HG03439 (cell line): ENCODE measurements around the gene ANKH.
A peak's percentile ranks its signal among the peaks of the same experiment; 100 is the strongest.
"Not testable (repeated sequence)": the region's sequence is repeated elsewhere in the genome, so short reads cannot be mapped to it uniquely, and the experiment has no call there.

Source experiments
- ATAC-seq: cut with Tn5 transposase; IDR thresholded peaks from one replicate; pipeline ENCODE4 v1.9.1; 2021; ENCODE audit warnings: mild to moderate bottlenecking, moderate library complexity; ENCODE audit not compliant: unreplicated experiment

The ANKH gene

DNA sequence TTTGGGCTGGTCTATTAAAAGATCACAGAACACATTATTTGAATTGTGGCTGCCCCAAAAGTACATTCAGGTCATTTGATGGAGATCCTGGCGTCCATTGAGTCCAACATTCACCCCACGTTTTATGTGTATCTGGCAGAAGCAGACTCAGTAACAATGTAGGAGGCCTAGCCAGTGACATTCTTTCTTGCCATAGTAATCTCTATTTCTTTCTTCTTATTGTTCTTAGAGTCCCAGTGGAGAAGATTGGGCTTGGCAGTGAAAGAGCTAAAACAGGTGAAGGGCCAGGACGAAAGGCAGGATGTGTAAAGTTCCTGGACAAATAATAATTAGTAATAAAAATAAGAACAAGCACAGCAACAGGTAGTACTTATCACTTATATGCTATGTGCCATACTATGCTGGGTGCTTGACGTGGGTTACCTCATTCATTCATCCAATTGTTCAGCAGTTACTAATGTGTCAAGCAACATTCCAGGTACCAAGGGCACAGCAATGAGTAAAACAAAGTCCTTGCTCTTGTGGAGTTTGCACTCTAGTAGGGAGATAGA, 12.6 kb upstream of the ANKH start:
- ATAC-seq = no peak

DNA sequence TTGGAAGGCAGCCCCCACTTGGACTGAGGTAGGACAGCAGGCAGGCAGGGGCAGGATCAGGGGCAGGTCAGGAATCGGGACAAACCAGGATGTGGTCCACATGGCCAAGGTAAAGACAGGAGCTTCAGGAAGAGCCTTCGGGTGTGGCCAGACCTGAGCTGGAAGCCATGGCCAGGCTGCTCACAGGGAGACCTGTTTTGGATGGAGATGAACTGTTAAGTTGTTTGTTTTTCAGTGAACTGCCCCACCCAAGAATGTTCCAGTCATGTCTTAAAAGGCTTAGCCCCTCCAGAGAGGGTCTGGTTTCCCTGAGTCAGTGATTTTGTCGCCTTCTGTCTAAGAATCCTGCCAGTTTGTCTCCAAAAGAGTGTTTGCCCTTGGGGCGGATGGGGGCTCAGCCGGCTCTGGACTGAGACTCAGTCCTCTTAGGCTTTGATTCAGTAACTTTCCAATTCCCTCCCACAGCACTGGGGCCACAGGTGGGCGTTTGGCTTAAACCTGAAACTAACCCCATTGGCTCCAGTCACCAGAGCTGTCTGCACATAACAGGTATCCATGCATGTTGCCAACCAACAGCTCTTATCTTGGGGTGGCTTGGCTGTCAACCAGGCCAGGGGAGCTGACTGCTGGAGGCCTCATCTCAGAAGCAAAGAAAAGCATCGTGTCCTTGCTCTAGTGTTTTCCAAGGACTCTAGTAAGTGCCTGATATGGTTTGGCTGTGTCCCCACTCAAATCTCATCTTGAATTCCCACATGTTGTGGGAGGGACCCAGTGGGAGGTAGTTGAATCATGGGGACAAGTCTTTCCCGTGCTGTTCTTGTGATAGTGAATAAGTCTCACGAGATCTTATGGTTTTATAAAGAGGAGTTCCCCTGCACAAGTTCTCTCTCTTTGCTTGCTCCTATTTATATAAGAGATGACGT, 11.3 kb upstream of the ANKH start:
- no peak for ATAC-seq

DNA sequence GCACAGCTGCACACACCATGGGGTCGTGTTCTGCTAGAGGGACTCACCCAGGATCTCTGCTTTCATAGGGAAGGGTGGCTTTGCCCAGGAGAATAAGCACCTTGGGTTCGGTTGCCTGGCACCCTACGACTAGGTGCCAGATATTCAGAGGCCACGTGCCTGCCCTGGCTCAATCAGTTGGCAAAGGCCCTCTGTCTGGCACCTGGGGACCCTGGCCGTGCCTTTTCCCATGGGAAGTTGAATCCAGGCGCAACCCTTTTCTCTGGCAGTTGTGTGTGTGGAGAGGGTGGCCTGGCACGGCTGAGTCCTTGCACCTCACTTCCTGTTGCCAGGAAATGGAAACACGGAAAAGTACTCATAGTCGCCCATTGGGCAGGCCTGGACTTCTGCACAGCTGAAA, 10.2 kb upstream of the ANKH start:
- ATAC-seq = no peak

DNA sequence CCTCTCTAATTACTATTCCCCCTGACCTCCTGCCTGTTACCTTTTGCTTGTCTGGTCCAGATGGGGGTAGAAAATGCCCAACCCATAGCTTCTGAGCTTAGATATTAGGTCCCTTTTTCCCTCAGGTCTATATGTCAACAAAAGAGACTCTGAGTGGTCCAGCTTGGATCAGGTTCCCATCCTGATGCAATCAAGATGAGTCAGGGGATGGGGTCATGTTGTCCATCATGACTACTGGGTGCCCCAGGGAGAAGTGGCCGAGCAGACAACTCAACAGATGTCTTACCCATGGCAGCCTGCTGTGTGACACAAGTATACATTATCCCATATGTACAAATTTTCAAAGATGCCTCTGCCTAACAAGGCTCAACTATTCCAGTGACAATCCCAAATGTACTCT, 9.1 kb upstream of the ANKH start:
- no peak for ATAC-seq

DNA sequence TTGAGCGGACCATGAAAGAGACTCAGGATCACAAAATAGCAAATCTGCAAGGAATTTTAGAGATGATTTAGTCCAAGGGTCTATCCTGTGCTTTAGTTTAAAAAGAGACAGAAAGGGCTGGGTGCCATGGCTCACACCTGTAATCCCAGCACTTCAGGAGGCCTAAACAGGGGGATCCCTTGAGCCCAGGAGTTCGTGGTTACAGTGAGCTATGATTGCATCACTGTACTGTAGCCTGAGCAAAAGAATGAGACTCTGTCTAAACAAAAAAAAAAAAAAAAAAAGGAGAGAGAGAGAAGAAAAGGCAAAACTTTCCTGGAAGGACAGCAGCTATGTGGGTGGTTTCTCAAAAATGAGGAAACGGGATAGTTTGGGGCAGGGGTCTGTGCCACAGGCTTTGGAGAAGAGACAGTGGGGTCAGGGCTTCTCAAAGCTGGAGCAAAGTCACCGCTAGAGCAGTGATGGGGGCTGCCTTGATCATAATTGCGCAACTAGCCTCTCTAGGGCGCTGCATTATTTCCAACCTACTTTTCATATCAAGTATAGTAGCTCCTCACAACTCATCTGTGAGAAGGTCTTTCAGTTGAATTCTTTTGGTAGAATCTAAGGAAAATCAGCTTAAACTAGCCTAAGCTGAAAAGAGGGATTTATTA, 8.5 kb upstream of the ANKH start:
- ATAC-seq = no peak

DNA sequence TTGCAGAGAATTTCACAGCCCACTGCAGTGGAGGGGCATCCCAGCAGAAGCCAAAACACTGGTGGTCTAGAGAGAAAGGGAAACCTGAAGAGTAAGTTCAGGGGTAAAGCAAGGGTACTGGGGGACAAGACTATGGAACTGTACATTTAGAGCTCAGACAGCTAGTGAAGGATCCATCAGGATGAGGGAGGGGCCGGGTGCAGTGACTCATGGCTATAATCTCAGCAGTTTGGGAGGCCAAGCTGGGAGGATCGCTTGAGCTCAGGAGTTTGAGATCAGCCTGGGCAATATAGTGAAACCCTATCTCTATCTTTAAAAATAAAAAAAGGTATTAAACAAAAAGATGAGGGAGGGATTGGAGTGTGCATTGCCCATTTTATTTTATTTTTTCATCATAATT, 7.8 kb upstream of the ANKH start:
- ATAC-seq = no peak

DNA sequence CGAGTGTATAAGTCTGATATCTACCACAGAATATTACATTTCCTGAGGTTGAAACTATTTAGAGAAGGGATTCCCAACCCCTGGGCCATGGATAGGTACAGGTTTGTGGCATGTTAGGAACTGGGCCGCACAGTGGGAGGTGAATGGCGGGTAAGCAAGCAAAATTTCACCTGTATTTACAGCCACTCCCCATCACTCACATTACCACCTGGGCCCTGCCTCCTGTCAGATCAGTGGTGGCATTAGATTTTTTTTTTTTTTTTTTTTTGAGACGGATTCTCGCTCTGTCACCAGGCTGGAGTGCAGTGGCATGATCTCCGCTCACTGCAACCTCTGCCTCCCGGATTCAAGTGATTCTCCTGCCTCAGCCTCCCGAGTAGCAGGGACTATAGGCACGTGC, 6.6 kb upstream of the ANKH start:
- not testable (repeated sequence) for ATAC-seq

DNA sequence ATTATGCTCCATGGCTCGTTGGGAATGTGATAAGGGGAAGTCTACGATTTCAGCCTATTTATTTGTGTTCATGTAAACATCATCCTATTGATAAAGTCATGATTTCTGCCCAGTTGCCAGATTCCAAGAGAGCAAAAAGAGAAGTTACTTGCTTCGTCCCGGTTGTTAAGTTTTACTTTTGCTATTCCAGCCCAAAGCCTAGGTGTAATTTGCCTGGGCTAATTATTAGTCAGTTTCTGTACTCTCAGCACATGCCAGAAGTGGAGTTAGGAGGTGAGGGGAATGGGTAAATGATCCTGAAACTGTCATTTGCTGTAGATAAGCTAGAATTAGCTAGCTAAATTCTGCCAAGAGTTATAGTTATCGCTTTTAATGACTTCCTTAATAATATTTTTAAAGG, 4.5 kb upstream of the ANKH start:
- ATAC-seq = no peak

DNA sequence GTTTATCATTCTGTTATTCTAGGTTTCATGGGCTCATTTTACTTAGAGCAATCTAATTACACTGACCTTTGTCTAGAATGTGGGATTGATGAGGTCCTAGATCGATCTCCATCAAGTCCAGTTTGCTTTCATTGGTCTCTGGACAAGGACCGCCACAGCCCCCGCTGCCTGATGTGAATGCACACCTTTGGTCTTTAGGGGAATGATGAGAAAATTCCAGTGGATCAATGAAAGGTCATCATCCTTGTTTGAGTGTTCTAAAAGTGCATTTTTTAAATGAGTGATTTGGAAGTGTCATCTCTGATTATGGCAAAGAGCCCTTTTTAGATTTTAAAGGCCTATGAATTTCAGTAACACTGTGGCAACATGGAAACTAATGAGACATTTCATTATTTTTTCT, 2.2 kb upstream of the ANKH start:
- no peak for ATAC-seq

DNA sequence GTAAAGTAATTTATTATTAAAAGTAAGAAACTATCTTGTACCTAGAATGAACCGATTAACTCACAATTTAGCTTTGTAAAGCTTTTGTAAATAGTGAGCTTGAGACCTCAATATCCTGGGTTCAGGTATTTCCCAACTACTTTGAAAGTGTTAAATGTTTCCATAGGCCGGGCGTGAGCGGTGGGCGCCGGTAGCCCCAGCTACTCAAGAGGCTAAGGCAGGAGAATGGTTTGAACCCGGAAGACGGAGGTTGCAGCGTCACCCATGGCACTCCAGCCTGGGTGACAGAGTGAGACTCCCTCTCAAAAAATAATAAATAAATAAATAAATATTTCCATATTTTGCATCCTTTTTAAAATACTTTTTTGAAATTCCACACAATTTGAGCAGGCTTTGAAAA, 1.5 kb upstream of the ANKH start:
- ATAC-seq = no peak

DNA sequence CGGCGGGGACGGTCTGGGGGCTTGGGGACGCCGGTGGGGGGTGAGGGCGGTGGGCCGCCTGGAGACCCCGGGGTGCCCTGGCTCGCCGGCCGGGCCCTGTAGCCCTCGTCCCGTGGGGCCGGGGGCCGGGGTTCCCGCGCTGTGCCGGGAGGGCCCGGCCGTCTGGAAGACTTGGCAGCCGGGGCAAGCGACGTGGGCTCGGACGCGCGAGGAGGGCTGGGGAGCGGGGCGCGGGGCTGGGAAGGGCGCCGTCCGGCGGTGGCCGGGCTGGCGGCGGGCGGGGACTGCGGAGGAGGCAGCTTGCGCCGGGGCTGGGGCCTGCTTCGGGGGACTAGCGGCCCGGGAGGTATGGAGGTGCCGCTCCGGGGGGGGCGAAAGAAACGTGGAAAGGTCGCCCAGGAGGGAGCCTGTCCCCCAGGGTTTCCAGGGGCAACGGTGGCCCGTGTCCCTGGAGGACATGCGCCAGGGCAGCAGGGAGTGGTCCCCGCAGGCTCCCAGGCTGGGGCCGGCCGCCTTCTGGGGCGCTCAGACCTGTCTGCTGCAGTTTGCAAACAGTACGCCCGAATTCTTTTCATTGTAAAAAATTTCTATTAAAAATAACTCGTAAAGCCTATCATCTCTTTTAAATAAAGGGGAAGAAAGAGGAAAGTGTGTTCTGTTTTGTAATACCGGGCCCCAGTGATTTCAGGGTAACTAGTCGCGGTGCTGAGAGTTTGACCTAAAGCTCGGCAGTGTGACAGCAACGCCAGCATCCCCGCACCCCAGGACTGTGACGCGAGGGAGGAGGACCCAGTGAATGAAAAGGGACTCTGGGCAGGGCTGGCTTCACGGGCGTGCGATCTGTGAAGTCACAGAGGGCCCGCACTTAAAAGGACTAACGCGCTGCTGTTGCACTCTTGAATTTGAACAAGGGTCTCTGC, 752 bp upstream of the ANKH start:
- ATAC-seq = peak; percentile 49

DNA sequence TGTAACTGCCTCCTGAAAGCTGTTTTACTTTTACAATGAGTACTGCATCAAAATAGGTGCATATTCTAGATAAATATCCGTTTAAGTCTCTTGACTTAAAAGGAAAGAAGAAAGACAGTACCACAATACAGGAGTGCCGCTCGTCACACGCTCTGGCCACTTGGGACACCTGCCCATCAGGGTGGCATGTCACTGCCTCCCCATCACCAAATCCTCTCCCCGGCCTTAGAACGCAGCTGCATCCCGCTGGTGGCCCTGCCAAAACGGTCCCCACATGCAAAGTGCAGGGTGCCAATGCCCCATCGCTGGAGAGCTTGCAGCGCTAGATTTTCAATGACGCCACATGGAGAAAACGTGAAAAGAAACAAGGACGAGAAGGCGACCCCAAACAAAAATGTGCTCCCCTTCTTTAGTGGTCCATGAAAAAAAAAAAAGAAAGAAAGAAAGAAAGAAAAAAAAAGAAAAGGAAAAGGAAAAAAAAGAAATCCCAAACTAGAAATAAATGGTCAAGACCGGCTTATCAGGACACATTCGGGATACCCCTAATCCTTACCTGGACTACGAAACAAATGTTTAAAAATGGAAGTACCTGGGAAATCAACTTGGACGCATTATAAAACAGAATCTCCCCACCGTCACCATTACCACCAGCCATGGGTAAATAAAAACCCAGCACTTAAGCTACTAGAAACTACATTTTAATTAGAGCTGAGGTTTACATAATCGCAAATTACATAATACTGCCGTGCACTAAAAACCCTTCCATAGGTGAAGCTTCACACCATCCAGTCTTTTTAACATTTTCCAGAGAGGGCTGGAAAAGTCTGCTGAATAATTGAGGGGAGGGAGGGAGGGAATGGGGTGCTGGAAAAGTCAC, 1.0 kb downstream of the ANKH start:
- no peak for ATAC-seq

DNA sequence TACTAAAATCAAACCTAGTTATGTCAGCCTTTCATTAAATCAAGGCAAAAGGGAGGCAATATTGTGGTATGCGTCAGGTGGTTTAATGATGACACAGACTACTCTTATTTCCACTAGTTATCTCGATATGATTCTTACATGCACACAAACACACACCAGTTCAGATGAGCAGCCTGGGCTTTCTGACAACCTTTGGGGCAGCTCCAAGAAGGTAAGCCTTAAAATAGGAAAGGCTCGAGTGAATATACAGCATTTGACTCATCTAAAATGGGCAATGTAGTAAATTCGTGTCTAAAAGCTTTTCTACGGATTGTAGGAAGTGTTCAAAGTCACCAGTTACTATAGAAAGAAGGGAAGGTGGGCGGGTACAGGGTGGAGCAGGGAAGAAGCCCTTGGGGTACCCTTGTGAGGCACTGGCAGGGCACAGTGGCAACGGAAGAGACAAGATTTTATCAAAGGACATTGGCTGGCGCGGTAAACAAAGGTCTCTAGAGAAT, 1.9 kb downstream of the ANKH start:
- no peak for ATAC-seq

DNA sequence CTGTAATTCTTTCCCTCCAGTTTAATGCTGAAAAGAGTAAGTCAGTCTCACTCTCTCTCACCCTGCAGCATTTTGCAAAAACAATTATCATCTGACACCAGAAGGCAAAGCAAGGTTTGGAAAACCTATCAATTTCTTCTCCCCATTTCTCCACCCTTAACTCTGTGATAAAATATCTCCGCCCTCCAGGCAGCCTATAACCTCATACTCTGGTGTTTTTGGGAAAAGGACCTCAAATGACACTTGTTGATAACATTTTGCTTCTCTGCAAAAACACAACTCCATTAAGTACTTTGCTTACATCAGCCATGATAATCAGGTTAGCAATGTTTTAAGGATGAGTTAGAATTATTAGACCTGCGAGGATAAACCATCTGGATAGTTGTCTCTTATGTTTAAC, 2.3 kb downstream of the ANKH start:
- ATAC-seq = no peak

DNA sequence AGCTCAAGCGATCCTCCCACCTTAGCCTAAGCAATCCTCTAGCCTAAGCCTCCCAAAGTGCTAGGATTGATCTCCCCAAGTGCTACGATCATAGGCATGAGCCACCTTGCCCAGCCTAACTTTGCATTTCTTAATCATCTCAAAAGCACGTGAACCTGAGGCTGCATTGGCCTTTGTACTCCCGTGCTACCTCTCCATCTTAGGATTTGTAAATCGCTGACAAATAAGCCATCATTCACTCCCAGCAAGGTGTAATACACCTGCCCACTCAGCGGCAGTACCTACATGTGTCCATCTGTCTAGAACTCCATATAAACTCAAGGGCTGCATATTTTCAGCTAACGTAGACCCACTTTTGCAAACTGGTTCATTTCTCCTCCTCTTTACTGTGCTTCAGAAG, 2.8 kb downstream of the ANKH start:
- no peak for ATAC-seq

DNA sequence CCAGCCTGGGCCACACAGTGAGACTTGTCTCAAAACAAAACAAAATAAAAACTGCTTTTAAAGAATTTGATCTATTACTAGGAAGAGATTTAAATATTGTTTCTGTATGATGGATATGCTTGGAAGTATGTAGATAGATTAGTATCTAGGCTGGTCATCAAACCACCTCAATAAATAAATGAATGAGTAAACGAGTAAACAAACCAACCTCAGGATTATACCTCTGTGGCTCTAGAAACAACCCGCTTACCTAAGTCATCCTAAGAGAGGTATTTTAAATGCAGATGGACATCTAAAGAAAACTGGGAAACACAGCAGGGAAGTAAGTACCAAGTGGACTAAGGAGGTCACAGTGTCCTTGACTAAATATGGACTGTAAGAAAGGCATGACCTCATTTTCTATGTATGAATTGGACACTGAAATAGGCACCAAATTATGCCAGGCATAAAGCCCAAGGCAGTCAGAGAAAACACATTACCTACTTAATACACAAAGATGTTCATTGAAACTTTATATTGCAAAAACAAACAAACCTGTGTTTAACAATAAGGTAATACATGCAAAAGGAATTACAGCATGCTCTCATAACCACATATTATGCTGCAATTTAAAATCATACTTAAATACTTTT, 7.3 kb downstream of the ANKH start:
- no peak for ATAC-seq

DNA sequence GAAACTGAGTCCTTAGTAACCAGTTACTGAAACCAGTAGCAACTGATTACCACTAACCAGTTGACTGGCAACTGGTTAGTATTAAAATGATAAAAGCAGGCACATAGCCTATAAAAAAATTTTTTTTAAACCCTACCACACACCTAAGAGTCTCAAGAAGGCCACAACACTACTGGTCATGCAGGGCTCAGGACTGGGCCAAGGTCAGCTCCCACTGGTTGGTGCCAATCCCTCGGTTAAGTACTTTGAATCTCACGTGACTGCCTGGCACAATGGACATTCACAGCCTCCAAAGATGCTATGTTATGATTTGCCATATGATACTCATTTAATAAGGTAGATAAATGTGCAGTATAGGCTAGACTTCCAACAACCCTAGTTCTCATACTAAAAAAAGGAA, 8.5 kb downstream of the ANKH start:
- no peak for ATAC-seq

DNA sequence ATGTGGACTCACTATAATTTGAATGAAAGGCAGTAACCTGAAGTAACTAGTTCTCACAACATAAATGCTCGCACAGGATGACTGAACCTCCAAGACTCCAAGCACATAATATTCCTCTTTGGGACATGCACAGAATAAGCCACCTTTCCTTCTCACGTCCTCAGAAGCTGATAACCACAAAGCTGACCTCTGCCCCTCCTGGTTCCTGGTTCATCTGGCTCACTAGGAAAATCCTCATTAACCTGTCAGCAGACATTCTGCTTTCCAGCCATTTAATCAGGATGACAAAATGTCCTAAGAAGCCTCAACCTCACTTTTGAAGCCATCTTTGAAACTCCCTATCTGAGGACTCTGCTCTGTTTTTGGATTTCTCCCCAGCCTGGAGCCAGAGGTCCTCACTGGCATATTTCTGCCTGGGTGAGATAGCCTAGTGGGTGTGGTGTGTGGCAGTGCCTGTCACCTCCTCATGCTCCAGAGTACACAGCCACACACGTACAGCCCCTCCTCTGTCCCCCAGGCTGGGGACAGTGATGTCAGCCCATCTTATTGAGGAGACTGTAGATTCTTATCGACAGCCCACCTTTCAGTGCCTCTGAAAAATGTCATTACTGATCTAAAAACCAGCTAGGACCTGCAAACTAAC, 10.3 kb downstream of the ANKH start:
- no peak for ATAC-seq

DNA sequence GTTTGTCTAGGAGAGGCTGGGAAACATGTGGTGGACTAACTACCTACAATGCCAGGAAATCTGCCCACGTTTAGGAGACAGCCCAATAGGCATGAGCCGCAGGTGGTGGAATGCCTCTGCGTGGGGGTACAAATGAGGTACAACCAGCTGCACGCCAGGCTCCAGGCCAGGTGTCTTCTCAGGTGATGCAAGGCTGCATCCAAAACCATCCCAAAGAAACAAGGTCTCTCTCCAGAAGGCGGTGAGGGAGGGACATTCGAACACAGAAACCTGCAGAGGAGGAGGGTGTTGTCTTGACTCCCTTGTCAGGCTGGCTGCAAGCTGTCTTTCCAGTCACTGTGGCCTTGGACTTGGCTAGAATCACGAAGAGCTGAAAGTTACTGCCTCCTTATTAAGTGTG, 11.6 kb downstream of the ANKH start:
- ATAC-seq = no peak
